ENCODE data around the gene KLHL33. TPM values are rescaled to one million over a fixed set of nuclear protein-coding genes. Genes with fewer than 3 reads are reported as not detected.
A peak's percentile ranks its signal among the peaks of the same experiment; 100 is the strongest.

The KLHL33 gene
- total RNA-seq, 1 donor from 2014 or later = 0.08 TPM

- no peak overlapping the region for H3K4me3 ChIP-seq (ENCODE audit: low read depth, low read length)
- no peak for DNase-seq (ENCODE audit: low read depth)
- TF ChIP-seq CTCF (IDR thresholded peaks at IDR 0.05; ENCODE audit: insufficient read depth, low read length, poor library complexity, severe bottlenecking) = no peak
- no peaks in the 10 kb centered on the region for H3K27me3 ChIP-seq (ENCODE audit: control insufficient read depth, insufficient read depth, low read length)
- no peaks in the 10 kb centered on the region for H3K36me3 ChIP-seq (ENCODE audit: control insufficient read depth, insufficient read depth, low read length)
These were observed 17.5 kb downstream of the KLHL33 start for GRCh38 chr14:20418501-20418909.

GRCh38 chr14:20417250-20418186 is 18.4 kb downstream of the KLHL33 start:
- H3K27me3 ChIP-seq (ENCODE audit: control insufficient read depth, insufficient read depth, low read length) = no peaks in the 10 kb centered on the region
- no peaks in the 10 kb centered on the region for H3K36me3 ChIP-seq (ENCODE audit: control insufficient read depth, insufficient read depth, low read length)
- no peak for DNase-seq (ENCODE audit: low read depth)
- H3K4me3 ChIP-seq (ENCODE audit: low read depth, low read length) = no peak overlapping the region
- no peak for TF ChIP-seq CTCF (IDR thresholded peaks at IDR 0.05; ENCODE audit: insufficient read depth, low read length, poor library complexity, severe bottlenecking)

GRCh38 chr14:20416223-20416622 is 19.7 kb downstream of the KLHL33 start:
- no peak for DNase-seq (ENCODE audit: low read depth)
- no peak overlapping the region for H3K4me3 ChIP-seq (ENCODE audit: low read depth, low read length)
- H3K27me3 ChIP-seq (ENCODE audit: control insufficient read depth, insufficient read depth, low read length) = no peaks in the 10 kb centered on the region
- TF ChIP-seq CTCF (IDR thresholded peaks at IDR 0.05; ENCODE audit: insufficient read depth, low read length, poor library complexity, severe bottlenecking) = no peak
- no peaks in the 10 kb centered on the region for H3K36me3 ChIP-seq (ENCODE audit: control insufficient read depth, insufficient read depth, low read length)

- TF ChIP-seq CTCF (IDR thresholded peaks at IDR 0.05; ENCODE audit: insufficient read depth, low read length, poor library complexity, severe bottlenecking) = peak; percentile 63
- Histone ChIP-seq H3K4me3 (ENCODE audit: low read depth, low read length) (no peak overlapping the region), H3K27me3 (ENCODE audit: control insufficient read depth, insufficient read depth, low read length) (no peaks in the 10 kb centered on the region), H3K36me3 (ENCODE audit: control insufficient read depth, insufficient read depth, low read length) (no peaks in the 10 kb centered on the region)
- no peak for DNase-seq (ENCODE audit: low read depth)
These were observed 20.2 kb downstream of the KLHL33 start for GRCh38 chr14:20415782-20416206.

- no peaks in the 10 kb centered on the region for H3K36me3 ChIP-seq (ENCODE audit: control insufficient read depth, insufficient read depth, low read length)
- TF ChIP-seq CTCF (IDR thresholded peaks at IDR 0.05; ENCODE audit: insufficient read depth, low read length, poor library complexity, severe bottlenecking) = no peak
- no peaks in the 10 kb centered on the region for H3K27me3 ChIP-seq (ENCODE audit: control insufficient read depth, insufficient read depth, low read length)
- H3K4me3 ChIP-seq (ENCODE audit: low read depth, low read length) = peak overlapping the region; percentile 93
- no peak for DNase-seq (ENCODE audit: low read depth)
These were observed 22.3 kb downstream of the KLHL33 start for GRCh38 chr14:20413744-20414082.
